Measurements from ENCODE around the gene CLSTN3. TPM values are rescaled to one million over a fixed set of nuclear protein-coding genes. Genes with fewer than 3 reads are reported as not detected.

Gene CLSTN3
- total and polyA plus RNA-seq, 12 donors = 3.7 to 16.8 (median 6.0) TPM

- no peak overlapping the region for H3K27ac ChIP-seq
- intact Hi-C loops (cut with DNase I) = no loop called here
- no peak for DNase-seq
- 84 to 86% methylated on average over 12 of the region's 12 CpGs for WGBS, 2 donors
- no peak overlapping the region for H3K4me3 ChIP-seq
- no peaks in the 10 kb centered on the region for H3K4me1 ChIP-seq
- peaks cover 0 to 71% (median 0%) of the 10 kb centered on the region in 9 donors for H3K36me3 ChIP-seq
- H3K9me3 ChIP-seq = no peaks in the 10 kb centered on the region
- ATAC-seq = no peak
- no peak for TF ChIP-seq CTCF (IDR thresholded peaks at IDR 0.05)
- no peaks in the 10 kb centered on the region for H3K27me3 ChIP-seq
These were observed 24.8 kb downstream of the CLSTN3 start for GRCh38 chr12:7154901-7155470.

DNA sequence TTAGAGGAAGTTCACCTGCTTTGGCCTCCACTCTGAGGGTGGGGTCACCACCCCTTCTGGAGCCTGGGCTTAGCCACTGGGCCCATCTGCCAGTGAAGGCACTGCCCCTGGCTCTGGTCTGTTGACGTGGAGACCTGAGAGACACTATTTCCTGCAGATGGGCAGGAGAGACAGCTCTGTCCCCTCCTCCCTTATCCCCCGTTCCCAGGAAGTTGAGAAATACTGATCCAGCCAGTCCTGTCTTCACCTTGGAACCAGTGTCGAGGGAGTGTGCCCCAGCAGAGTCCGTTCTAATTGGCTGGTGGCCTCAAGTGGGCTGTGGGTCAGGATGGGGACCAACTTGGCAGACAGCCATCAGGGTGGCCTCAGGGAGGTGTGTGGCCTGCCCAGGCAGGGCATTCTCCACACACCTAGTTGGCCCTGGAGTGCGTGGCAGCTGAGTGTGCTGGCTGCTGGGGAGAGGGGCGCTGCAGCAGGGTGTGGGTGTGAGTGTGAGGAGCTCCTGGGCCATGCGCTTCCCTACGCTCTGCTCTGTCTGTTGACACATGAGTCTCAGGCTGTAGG lies 25.4 kb downstream of the CLSTN3 start:
- Histone ChIP-seq H3K9me3 (no peaks in the 10 kb centered on the region), H3K27me3 (no peaks in the 10 kb centered on the region), H3K36me3 (peaks cover 0 to 66% (median 0%) of the 10 kb centered on the region in 9 donors), H3K4me1 (no peaks in the 10 kb centered on the region), H3K27ac (no peak overlapping the region), H3K4me3 (no peak overlapping the region)
- TF ChIP-seq CTCF (IDR thresholded peaks at IDR 0.05) = no peak
- intact Hi-C loops (cut with DNase I) = no loop called here
- WGBS, 2 donors = 78 to 84% methylated on average over 8 of the region's 8 CpGs
- no peak for DNase-seq
- ATAC-seq = peak in 2 of 8 donors; percentile 7 to 45

- ATAC-seq (peak in 2 of 8 donors; percentile 12 to 31), DNase-seq (no peak)
- no peaks in the 10 kb centered on the region for H3K27me3 ChIP-seq
- no peak for TF ChIP-seq CTCF (IDR thresholded peaks at IDR 0.05)
- no peaks in the 10 kb centered on the region for H3K4me1 ChIP-seq
- WGBS, 2 donors = 89 to 90% methylated on average over 23 to 24 of the region's 24 CpGs
- peaks cover 0 to 56% (median 0%) of the 10 kb centered on the region in 9 donors for H3K36me3 ChIP-seq
- no peaks in the 10 kb centered on the region for H3K9me3 ChIP-seq
- intact Hi-C loops (cut with DNase I) = no loop called here
- no peak overlapping the region for H3K4me3 ChIP-seq
- no peak overlapping the region for H3K27ac ChIP-seq
These were observed 26.4 kb downstream of the CLSTN3 start for GRCh38 chr12:7156259-7157197.

DNA sequence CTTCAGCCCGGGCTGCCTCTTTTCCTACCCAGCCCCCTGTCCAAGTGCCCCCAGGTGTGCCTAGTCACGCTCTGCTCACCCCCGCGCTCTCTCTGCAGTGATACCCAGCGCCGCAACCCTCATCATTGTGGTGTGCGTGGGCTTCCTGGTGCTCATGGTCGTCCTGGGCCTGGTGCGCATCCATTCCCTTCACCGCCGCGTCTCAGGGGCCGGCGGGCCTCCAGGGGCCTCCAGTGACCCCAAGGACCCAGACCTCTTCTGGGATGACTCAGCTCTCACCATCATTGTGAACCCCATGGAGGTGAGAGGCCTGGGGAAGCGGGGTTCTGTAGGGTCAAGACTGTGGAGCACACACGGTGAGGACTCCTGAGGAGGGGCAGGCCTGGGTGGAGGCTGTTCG lies 27.2 kb downstream of the CLSTN3 start:
- WGBS, 2 donors = 94 to 95% methylated on average over 17 of the region's 17 CpGs

More for the DNA sequence above, 27.2 kb downstream of the CLSTN3 start:
- intact Hi-C loops (cut with DNase I) = no loop called here
- no peaks in the 10 kb centered on the region for H3K4me1 ChIP-seq
- no peaks in the 10 kb centered on the region for H3K9me3 ChIP-seq
- TF ChIP-seq CTCF (IDR thresholded peaks at IDR 0.05) = no peak
- peaks cover 0 to 47% (median 0%) of the 10 kb centered on the region in 9 donors for H3K36me3 ChIP-seq
- DNase-seq = no peak
- H3K27ac ChIP-seq = no peak overlapping the region
- ATAC-seq = no peak
- no peak overlapping the region for H3K4me3 ChIP-seq
- H3K27me3 ChIP-seq = peaks cover 0 to 2% (median under 1%) of the 10 kb centered on the region in 7 donors

Measured in heart right ventricle (tissue), 16 donors.